Stimulated activated CD4-positive, alpha-beta T cell treated with anti-CD3 and anti-CD28 coated beads, TNF-alpha, amount 100 ng/mL, for 24 hours (primary cell): ENCODE data around the gene DNASE1.

Experiments
- DNase-seq, 3 experiments: peaks; one replicate each; pipeline ENCODE4 v3.0.0-alpha.2; 2020; ENCODE audit warnings: low read depth in 3 of 3

Gene DNASE1

GRCh38 chr16:3662601-3663000 is 8.1 kb downstream of the DNASE1 start:
- DNase-seq = no peak

GRCh38 chr16:3664187-3664896 is 9.9 kb downstream of the DNASE1 start:
- no peak for DNase-seq

- DNase-seq = no peak
Observed at GRCh38 chr16:3665508-3665907, 11.0 kb downstream of the DNASE1 start.

GRCh38 chr16:3668626-3669025 is 14.1 kb downstream of the DNASE1 start:
- DNase-seq = no peak

GRCh38 chr16:3669082-3669481 is 14.6 kb downstream of the DNASE1 start:
- DNase-seq = no peak

GRCh38 chr16:3670711-3671110 is 16.2 kb downstream of the DNASE1 start:
- DNase-seq = no peak

- DNase-seq = no peak
Observed at GRCh38 chr16:3671424-3671823, 16.9 kb downstream of the DNASE1 start.

- no peak for DNase-seq
Observed at GRCh38 chr16:3672571-3673041, 18.1 kb downstream of the DNASE1 start.

- no peak for DNase-seq
Observed at GRCh38 chr16:3673201-3673600, 18.7 kb downstream of the DNASE1 start.

GRCh38 chr16:3673676-3674377 is 19.3 kb downstream of the DNASE1 start:
- no peak for DNase-seq

- no peak for DNase-seq
Observed at GRCh38 chr16:3674513-3675295, 20.2 kb downstream of the DNASE1 start.

GRCh38 chr16:3675601-3676130 is 21.2 kb downstream of the DNASE1 start:
- DNase-seq = no peak

GRCh38 chr16:3677994-3678393 is 23.5 kb downstream of the DNASE1 start:
- DNase-seq = no peak

- no peak for DNase-seq
Observed at GRCh38 chr16:3681206-3681605, 26.7 kb downstream of the DNASE1 start.

GRCh38 chr16:3687021-3687420 is 32.5 kb downstream of the DNASE1 start:
- DNase-seq = no peak

GRCh38 chr16:3687792-3688191 is 33.3 kb downstream of the DNASE1 start:
- DNase-seq = no peak

GRCh38 chr16:3689731-3690130 is 35.2 kb downstream of the DNASE1 start:
- no peak for DNase-seq

GRCh38 chr16:3690470-3690928 is 36.0 kb downstream of the DNASE1 start:
- peak; percentile 65 to 80 (median 66) for DNase-seq

GRCh38 chr16:3690980-3691720 is 36.7 kb downstream of the DNASE1 start:
- no peak for DNase-seq

GRCh38 chr16:3691761-3692160 is 37.3 kb downstream of the DNASE1 start:
- no peak for DNase-seq

- DNase-seq = no peak
Observed at GRCh38 chr16:3694051-3694450, 39.6 kb downstream of the DNASE1 start.
